ENCODE data around the gene HLA-DMA.

The HLA-DMA gene

DNA sequence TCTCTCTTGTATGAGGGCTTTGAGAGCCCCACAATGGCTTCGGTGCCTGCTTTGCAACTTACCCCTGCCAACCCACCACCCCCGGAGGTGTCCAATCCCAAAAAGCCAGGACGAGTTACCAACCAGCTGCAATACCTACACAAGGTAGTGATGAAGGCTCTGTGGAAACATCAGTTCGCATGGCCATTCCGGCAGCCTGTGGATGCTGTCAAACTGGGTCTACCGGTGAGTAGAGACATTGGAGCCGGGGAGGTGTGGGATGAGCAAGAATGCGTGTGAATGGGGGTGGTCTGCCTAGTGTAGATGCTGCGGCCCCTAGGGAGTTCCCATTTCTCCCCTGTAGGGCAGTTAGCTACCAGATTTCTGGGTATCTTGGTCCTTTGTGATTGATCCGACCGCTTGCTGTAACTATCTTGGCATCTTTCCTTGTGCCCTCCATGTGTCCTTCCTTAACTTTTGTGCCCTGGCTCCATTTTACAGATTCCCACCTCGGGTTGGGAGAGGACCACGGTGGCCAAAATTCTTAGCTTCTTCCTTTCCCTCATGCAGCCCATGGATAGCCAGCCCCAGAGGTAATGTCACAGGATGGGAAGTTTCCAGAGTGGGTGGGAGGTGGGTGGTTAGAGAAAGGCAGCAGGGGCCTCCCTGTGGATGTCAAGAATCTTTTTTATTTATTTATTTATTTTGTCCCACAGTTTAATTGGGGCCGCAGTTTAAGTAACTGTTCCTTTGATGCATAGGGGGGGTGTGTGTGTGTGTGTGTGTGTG lies 21.8 kb upstream of the HLA-DMA start:
- DNase-seq, result no peak

DNA sequence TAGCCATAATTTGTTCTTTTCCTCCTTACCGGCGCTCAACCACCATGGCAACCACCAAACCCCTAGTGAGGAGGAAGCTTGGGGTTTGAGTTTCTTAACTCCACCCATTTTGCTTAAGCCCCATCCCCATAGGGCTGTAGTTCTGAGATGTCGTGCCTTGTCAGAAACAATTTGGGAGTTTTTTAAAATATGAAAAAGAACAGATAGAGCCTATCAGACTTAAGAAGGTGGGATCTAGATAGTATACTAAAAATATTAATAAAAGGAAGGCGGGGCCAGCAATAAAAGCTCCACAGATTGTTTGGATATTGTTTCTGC lies 21.1 kb upstream of the HLA-DMA start:
- no peak for DNase-seq

DNA sequence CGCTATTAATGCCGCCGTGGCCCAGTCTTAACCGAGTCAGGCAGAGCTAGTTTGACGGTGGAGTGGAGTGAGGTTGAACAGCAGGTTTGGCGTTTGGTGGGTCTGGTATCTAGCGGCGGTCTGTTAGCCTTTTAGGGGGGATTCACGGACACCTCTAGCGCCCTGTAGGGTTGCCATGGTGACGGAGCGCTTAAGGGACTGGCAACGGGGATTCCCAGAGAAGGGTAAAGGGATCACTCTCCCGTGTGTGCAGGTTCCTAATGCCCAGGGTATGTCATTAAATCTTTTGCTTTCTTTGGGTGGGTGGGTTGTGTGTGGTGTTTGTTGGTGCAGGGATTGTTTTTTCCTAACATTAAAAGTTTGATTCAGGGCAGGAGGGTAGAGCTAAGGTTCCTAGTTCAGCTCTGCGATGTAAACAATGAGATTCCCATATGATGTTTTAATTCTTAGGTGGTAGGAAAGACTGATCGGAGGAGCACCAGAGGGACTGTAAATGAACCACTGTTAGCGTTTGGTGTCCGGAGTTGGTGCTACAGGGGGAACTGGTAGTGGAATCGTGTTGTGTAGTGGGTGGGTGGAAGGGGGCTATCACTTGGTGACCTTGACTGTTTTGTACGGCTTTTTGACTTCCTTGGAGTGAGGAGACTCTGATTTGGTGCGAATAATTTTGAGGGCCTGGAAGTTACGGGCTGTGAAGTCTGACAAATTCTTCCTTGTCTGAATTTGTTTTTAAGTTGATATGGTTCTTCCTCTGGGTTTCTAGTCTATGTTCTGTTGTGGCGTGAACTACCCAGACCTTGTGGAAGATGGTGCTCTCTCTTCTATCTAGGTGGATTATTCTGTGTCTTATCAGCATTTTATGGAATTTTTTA lies 20.5 kb upstream of the HLA-DMA start:
- DNase-seq, result peak; percentile 53

DNA sequence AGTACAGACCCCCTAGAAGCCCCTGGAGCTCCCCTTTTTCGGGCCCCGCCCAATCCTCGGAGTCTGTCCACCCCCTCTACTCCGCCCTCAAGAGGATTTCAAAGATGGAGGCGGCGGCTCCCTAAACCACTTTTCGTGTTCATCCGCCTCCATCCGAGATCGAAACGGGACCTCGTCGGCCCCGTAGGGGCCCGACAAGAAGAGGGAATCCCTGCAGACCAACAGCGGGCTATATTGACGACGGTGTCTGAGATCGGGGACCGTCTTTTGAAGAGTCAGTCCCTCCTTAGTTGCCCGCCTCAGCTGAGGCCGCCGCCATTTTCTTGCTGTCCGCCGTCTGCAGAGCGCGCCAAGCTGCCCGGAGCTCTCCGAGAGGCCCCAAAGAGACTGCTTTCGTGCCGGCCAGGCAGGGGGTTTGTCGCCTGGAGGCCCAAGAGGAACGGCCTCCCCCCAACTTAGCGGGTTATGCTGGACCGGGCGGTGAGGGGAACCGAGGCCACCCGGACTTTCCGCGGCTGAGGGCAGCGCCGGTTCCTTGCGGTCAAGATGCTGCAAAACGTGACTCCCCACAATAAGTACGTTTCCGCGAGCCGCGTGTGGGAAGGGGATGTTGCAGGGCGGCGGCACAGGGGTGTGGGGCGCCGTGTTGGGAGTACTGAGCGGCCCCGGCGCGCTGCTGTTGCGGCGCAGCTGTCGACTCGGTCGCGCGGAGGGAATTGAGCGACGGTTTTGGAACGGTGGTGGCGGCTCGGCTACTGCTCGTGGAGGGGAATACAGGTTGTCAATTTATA lies 19.7 kb upstream of the HLA-DMA start:
- peak; percentile 62 for DNase-seq

- peak; percentile 99 for DNase-seq
Observed at GRCh38 chr6:32971581-32972352, 18.9 kb upstream of the HLA-DMA start.

- DNase-seq, result no peak
Observed at GRCh38 chr6:32971242-32971580, 18.3 kb upstream of the HLA-DMA start.

DNA sequence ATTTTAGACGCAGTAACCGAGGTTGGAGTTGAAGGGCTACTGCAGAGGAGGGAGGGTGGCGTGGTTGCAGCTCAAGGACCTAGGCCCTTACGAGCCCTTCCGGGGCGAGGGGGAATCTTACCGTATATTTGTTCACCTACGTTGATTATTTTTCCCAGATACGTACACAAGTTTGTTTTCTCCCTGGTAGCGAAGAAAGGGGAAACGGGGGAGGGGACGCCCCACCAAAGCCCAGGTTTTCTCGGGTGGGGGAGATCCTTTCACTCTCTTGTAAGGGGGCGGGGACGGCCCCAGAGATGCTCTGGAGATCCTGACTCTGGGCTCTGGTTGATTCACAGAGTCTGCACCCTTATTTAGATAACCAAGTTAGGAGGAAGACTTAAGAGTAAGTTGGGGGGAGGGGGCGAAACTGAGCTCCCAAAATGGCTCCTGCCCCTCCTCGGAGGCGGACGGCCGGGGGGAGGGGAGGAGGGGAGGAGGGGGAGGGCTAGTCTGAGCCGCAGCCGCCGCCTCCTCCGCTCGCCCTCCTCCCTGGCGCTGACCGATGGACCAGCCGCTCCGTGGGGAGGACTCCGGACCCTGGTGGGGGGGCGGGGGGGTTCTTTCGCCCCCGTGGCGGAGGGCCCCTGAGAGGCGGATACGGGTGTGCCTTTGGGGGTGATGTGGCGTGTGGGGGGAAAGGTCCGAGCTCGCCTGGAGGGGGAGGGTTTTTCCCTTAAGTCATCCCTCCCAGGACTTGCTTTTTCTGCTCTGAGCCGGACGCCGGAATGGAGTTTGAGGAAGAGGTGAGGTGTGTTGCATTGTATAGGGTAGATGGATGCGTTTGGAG lies 17.7 kb upstream of the HLA-DMA start:
- peak; percentile 76 for DNase-seq

DNA sequence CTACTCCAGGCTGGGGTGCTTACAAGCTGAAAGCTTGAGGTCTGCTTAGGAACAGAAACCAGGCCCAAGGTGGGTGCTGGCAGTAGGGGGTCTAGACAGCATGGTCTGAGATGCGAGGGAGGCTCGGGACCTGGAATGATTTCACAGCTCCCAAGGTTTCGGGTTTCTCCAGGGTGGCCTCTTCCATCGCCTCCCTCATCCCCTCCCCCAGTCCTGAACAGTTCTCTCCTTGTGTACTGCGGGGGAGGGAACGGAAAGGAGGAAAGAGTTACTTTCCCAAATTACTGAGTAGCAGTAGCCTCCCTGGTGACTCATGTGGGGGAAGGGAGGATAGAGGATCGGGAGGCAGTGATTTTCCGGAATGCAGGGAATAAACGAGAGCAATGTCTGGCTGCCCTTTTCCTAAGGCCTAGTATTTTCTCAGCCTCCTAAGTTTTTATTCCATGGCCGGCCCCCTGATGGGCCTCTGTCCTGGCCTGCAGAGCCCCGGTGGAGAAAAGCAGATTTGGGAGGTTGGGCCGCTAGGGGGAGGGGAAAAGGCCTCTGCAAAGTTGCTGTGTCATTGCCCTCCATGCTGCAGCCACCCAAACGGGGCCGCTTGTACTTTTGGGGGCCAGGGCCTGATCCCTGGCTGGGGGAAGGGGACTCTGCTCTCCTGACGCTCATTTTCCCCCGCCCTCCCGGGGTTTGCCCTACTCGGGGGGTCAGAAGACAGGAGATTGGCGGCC lies 17.0 kb upstream of the HLA-DMA start:
- DNase-seq, result peak; percentile 78

DNA sequence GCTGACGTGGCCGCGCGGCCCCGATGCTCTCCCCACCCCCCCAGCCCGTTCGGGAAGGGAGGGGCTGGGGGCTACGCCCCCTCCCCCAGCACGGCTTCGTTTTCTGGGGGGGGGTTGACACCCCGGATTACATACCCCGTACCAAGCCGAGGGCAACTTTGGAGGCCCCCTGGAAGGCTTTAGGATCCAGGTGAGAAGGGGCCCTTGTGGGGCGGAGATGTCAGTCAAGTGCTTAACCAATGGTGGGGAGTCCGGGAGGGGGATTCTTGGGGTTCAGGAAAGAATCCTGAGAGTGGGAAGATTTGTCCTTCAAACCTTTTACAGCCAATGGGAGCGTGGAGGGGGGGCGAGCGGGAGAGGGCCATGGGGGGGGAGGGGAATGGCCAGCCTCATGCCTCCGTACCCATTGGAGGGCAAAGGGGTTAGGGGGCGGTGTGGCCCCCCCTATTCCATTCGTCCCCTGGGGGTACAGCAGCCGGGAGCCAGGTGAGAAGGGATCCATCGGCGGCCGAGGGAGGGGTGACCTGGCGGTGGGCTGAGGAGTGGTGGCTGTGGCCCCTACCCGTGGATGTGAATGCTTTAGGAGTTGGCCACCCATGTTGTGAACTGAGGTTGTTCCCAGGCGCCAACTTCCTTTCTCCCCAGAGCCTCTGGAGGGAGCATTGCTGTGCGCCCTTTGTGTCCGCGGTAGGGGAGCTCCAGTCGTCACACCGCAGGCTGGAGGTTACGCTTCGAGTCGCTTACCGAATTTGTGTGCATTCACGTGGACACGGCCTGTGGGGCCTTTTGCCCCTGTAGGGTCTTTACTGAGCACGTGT lies 16.2 kb upstream of the HLA-DMA start:
- DNase-seq, result peak; percentile 63

DNA sequence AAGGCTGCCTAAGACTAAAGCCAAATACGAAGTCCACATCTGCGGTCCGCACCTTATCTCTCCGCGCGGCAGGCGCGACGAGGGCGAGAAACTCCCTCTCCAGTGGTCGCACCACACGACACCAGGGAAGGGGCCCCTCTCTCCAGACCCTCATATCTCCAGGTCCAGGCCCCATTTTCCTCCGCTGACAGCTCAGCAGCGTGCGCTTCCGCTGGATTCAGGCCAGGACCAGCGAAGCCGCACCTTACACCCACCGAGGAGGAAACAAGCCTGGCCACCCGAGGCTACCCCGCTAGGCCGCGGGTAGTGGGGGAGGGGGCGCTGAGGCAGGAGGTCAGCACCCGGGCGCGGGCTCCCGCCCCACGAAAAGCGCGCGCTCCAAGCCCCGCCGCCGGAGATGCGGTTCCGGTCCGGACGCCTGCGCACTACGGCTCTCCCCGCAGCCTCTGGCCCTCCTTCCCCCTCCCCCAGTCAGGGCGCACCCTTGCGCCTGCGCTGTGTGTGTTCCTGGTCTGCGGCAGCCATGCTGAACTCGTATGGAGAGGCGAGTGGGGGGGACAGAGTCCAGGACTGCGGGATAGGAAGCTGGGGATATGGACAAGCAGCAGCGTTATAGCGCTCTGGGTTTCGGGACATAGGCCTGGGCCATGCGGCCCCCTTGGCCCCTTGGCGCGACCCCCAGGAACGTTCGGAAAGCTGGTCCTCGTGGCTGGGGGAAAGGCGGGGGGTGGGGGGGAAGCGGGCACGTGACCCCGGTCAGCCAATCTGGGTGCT lies 15.4 kb upstream of the HLA-DMA start, which contains the start of gene BRD2:
Gene BRD2, plus strand, starts transcription at position 502 of the 774 bp plus-strand sequence. CDS start 4,305 bp downstream, outside the sequence.
- peak; percentile 95 for DNase-seq

DNA sequence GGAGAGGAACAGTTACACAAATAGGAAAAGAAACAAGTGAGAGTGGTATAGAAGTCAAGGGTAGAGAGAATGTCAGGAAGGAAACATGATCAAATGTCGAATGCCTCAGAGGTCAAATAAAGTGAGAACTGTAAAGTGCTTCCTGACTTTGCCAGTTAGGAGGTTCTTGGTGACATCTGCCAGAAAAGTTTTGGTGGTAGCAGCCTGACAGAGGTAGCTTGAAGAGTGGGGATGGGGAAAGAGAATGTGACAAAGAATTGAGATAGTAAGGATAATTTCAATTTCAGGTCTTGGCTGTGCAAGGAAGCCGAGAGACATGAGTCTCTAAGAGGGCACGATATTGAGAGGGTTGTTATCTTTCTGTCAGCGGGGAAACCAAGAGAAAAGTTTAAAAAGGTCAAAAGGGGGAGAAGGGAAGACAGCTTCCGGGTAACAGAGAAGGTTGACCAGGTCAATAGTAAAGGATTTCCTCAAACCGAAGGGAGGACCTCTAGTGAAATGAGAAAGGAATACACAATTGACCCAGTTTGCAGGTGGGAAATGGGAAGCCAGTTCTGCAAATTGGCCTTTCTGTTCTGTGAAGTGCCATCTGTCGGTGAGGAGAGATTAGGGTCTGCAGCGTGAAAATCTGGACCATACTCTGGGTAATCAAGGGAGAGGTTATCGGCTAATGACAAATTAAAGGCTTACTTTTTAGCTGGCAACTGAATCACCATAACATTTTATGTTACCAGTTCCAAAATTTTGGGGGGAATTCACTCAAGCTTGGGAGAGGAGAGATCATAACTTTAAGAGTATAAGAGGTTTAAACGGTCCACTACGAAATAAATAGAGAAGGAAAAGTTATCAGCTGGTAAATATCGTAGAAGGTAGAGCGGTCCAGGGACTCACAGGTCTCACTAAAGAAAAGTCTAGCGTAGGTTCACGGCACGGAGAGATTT lies 14.5 kb upstream of the HLA-DMA start:
- no peak for DNase-seq

GRCh38 chr6:32964776-32965175 lies 11.9 kb upstream of the HLA-DMA start:
- no peak for DNase-seq

GRCh38 chr6:32963866-32964265 lies 11.0 kb upstream of the HLA-DMA start:
- DNase-seq, result no peak

GRCh38 chr6:32962213-32962826 lies 9.4 kb upstream of the HLA-DMA start:
- DNase-seq, result no peak

GRCh38 chr6:32960563-32960962 lies 7.7 kb upstream of the HLA-DMA start:
- DNase-seq, result no peak

GRCh38 chr6:32956176-32956575 lies 3.3 kb upstream of the HLA-DMA start:
- DNase-seq, result no peak

DNA sequence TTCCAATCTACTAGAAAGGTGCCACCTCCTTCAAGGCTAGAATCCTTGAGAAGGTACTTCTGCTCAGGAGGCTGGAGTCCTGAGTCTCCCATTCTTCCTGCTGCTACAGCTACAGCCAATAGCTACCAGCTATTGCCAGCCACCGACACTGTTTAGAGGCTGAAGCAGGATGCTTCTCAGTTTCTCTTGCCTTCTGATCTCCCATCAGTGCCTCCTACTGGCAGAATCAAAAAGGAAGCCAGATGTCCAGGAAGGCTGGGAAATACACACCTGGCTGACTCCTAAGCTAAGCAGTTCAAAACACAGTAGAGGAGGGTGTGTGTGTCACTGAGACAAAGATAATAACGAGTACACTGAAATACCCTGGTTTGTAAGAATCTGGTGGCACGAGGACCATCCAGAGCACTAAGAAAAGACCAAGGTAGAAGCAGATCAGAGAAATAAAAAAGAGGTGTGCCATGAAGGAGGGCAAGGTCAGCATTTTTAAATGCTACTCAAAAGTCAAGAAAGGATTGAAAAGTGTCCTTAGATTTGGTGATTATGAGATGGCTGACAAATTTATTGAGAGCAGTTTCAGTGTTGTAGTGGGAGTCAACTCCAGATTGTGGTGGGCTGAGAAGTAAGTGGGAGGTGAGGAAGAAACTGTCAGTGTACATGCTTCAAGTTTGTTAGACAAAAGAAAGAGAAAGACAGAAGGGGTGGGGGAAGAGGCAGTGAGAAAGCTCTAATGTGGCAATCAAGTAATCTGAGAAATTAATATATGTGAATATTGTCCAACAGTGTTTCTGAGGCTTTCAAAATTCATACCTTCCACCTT lies 2.3 kb upstream of the HLA-DMA start:
- DNase-seq, result no peak
